Measurements from ENCODE around the gene PDZD7.

PDZD7 gene

GRCh38 chr10:101056365-101057151 is 25.6 kb upstream of the PDZD7 start:
- Histone ChIP-seq H3K9ac (ENCODE audit: low read length) (no peak overlapping the region), H3K27me3 (ENCODE audit: control insufficient read depth in 1 of 2, insufficient read depth in 1 of 2, low read length in 2 of 2) (no peaks in the 10 kb centered on the region), H2BK12ac (ENCODE audit: low read length in 2 of 2) (no peak overlapping the region), H3K4me2 (ENCODE audit: low read length, poor library complexity, severe bottlenecking) (no peak overlapping the region), H3K79me1 (replicated peaks; ENCODE audit: low read length, poor library complexity, severe bottlenecking) (peaks cover 5% of the 10 kb centered on the region), H4K8ac (ENCODE audit: low read length) (no peak overlapping the region), H3K14ac (ENCODE audit: low read length in 2 of 2) (no peak overlapping the region), H3K18ac (ENCODE audit: low read depth in 1 of 2, low read length in 2 of 2) (no peak overlapping the region), H2AK5ac (ENCODE audit: low read length, severe bottlenecking) (no peak overlapping the region), H3K36me3 (ENCODE audit: control insufficient read depth in 1 of 2, insufficient read depth in 2 of 2, low read depth in 1 of 2, low read length in 2 of 2) (no peaks in the 10 kb centered on the region), H2BK15ac (ENCODE audit: low read depth, poor library complexity, severe bottlenecking) (no peak overlapping the region), H2BK120ac (ENCODE audit: low read depth, low read length) (no peak overlapping the region), H3K4ac (ENCODE audit: low read depth in 1 of 2, low read length in 2 of 2) (no peak overlapping the region), H3K4me1 (ENCODE audit: control insufficient read depth, insufficient read depth, low read depth, low read length) (peaks cover 7% of the 10 kb centered on the region), H4K91ac (ENCODE audit: low read length) (no peak overlapping the region), H2BK5ac (ENCODE audit: low read depth, low read length, poor library complexity, severe bottlenecking) (no peak overlapping the region), H3K4me3 (ENCODE audit: insufficient read depth in 1 of 2, low read depth in 1 of 2, low read length in 2 of 2) (no peak overlapping the region), H3K9me3 (ENCODE audit: control insufficient read depth, low read length) (no peaks in the 10 kb centered on the region), H3K23ac (ENCODE audit: low read length in 2 of 2) (no peak overlapping the region), H3K27ac (ENCODE audit: low read length, poor library complexity, severe bottlenecking) (no peak overlapping the region), H2AFZ (ENCODE audit: low read depth, low read length) (no peak overlapping the region)
- no peak for DNase-seq
- WGBS, result 90% methylated on average over 1 of the region's 4 CpGs

GRCh38 chr10:101055411-101055810 is 24.5 kb upstream of the PDZD7 start:
- Histone ChIP-seq H4K91ac (ENCODE audit: low read length) (no peak overlapping the region), H3K14ac (ENCODE audit: low read length in 2 of 2) (no peak overlapping the region), H4K8ac (ENCODE audit: low read length) (no peak overlapping the region), H3K23ac (ENCODE audit: low read length in 2 of 2) (no peak overlapping the region), H3K36me3 (ENCODE audit: control insufficient read depth in 1 of 2, insufficient read depth in 2 of 2, low read depth in 1 of 2, low read length in 2 of 2) (no peaks in the 10 kb centered on the region), H3K9ac (ENCODE audit: low read length) (no peak overlapping the region), H2AK5ac (ENCODE audit: low read length, severe bottlenecking) (no peak overlapping the region), H2BK12ac (ENCODE audit: low read length in 2 of 2) (no peak overlapping the region), H3K9me3 (ENCODE audit: control insufficient read depth, low read length) (no peaks in the 10 kb centered on the region), H3K4me2 (ENCODE audit: low read length, poor library complexity, severe bottlenecking) (no peak overlapping the region), H2BK120ac (ENCODE audit: low read depth, low read length) (no peak overlapping the region), H2AFZ (ENCODE audit: low read depth, low read length) (no peak overlapping the region), H3K4ac (ENCODE audit: low read depth in 1 of 2, low read length in 2 of 2) (no peak overlapping the region), H2BK5ac (ENCODE audit: low read depth, low read length, poor library complexity, severe bottlenecking) (no peak overlapping the region), H3K4me1 (ENCODE audit: control insufficient read depth, insufficient read depth, low read depth, low read length) (peaks cover 8% of the 10 kb centered on the region), H3K27me3 (ENCODE audit: control insufficient read depth in 1 of 2, insufficient read depth in 1 of 2, low read length in 2 of 2) (peaks cover 4 to 5% of the 10 kb centered on the region in 2 experiments), H3K27ac (ENCODE audit: low read length, poor library complexity, severe bottlenecking) (no peak overlapping the region), H3K18ac (ENCODE audit: low read depth in 1 of 2, low read length in 2 of 2) (no peak overlapping the region), H3K4me3 (ENCODE audit: insufficient read depth in 1 of 2, low read depth in 1 of 2, low read length in 2 of 2) (no peak overlapping the region), H2BK15ac (ENCODE audit: low read depth, poor library complexity, severe bottlenecking) (no peak overlapping the region), H3K79me1 (replicated peaks; ENCODE audit: low read length, poor library complexity, severe bottlenecking) (peaks cover 5% of the 10 kb centered on the region)
- DNase-seq, result no peak
- WGBS, result 95% methylated on average over 2 of the region's 4 CpGs

- no peak overlapping the region for H2AK5ac ChIP-seq (ENCODE audit: low read length, severe bottlenecking)
- no peak overlapping the region for H3K27ac ChIP-seq (ENCODE audit: low read length, poor library complexity, severe bottlenecking)
- DNase-seq, result no peak
- H3K4me2 ChIP-seq (ENCODE audit: low read length, poor library complexity, severe bottlenecking), result no peak overlapping the region
- H2BK12ac ChIP-seq (ENCODE audit: low read length in 2 of 2), result no peak overlapping the region
- H4K91ac ChIP-seq (ENCODE audit: low read length), result no peak overlapping the region
- H4K8ac ChIP-seq (ENCODE audit: low read length), result no peak overlapping the region
- H2BK120ac ChIP-seq (ENCODE audit: low read depth, low read length), result no peak overlapping the region
- H3K18ac ChIP-seq (ENCODE audit: low read depth in 1 of 2, low read length in 2 of 2), result no peak overlapping the region
- H2AFZ ChIP-seq (ENCODE audit: low read depth, low read length), result no peak overlapping the region
- H3K9ac ChIP-seq (ENCODE audit: low read length), result peak overlapping the region; percentile 18
- no peaks in the 10 kb centered on the region for H3K9me3 ChIP-seq (ENCODE audit: control insufficient read depth, low read length)
- no peak overlapping the region for H3K4me3 ChIP-seq (ENCODE audit: insufficient read depth in 1 of 2, low read depth in 1 of 2, low read length in 2 of 2)
- no peak overlapping the region for H3K23ac ChIP-seq (ENCODE audit: low read length in 2 of 2)
- no peak overlapping the region for H3K4ac ChIP-seq (ENCODE audit: low read depth in 1 of 2, low read length in 2 of 2)
- H3K36me3 ChIP-seq (ENCODE audit: control insufficient read depth in 1 of 2, insufficient read depth in 2 of 2, low read depth in 1 of 2, low read length in 2 of 2), result no peaks in the 10 kb centered on the region
- H3K4me1 ChIP-seq (ENCODE audit: control insufficient read depth, insufficient read depth, low read depth, low read length), result peaks cover 11% of the 10 kb centered on the region
- peaks cover 5% of the 10 kb centered on the region for H3K79me1 ChIP-seq (replicated peaks; ENCODE audit: low read length, poor library complexity, severe bottlenecking)
- no peak overlapping the region for H2BK15ac ChIP-seq (ENCODE audit: low read depth, poor library complexity, severe bottlenecking)
- H2BK5ac ChIP-seq (ENCODE audit: low read depth, low read length, poor library complexity, severe bottlenecking), result no peak overlapping the region
- H3K14ac ChIP-seq (ENCODE audit: low read length in 2 of 2), result no peak overlapping the region
- peaks cover 9 to 11% of the 10 kb centered on the region in 2 experiments for H3K27me3 ChIP-seq (ENCODE audit: control insufficient read depth in 1 of 2, insufficient read depth in 1 of 2, low read length in 2 of 2)
- over 99% methylated on average over 5 of the region's 5 CpGs for WGBS
Measured at GRCh38 chr10:101054876-101055275, 23.9 kb upstream of the PDZD7 start.

- Histone ChIP-seq H3K14ac (ENCODE audit: low read length in 2 of 2) (no peak overlapping the region), H4K8ac (ENCODE audit: low read length) (no peak overlapping the region), H2BK15ac (ENCODE audit: low read depth, poor library complexity, severe bottlenecking) (no peak overlapping the region), H3K4me3 (ENCODE audit: insufficient read depth in 1 of 2, low read depth in 1 of 2, low read length in 2 of 2) (no peak overlapping the region), H2AFZ (ENCODE audit: low read depth, low read length) (no peak overlapping the region), H3K36me3 (ENCODE audit: control insufficient read depth in 1 of 2, insufficient read depth in 2 of 2, low read depth in 1 of 2, low read length in 2 of 2) (no peaks in the 10 kb centered on the region), H3K9me3 (ENCODE audit: control insufficient read depth, low read length) (no peaks in the 10 kb centered on the region), H2BK120ac (ENCODE audit: low read depth, low read length) (no peak overlapping the region), H3K27ac (ENCODE audit: low read length, poor library complexity, severe bottlenecking) (no peak overlapping the region), H2BK5ac (ENCODE audit: low read depth, low read length, poor library complexity, severe bottlenecking) (no peak overlapping the region), H2AK5ac (ENCODE audit: low read length, severe bottlenecking) (no peak overlapping the region), H3K18ac (ENCODE audit: low read depth in 1 of 2, low read length in 2 of 2) (no peak overlapping the region), H3K79me1 (replicated peaks; ENCODE audit: low read length, poor library complexity, severe bottlenecking) (peaks cover 3% of the 10 kb centered on the region), H3K9ac (ENCODE audit: low read length) (peak overlapping the region; percentile 18), H3K23ac (ENCODE audit: low read length in 2 of 2) (no peak overlapping the region), H2BK12ac (ENCODE audit: low read length in 2 of 2) (no peak overlapping the region), H3K4me2 (ENCODE audit: low read length, poor library complexity, severe bottlenecking) (no peak overlapping the region), H3K4me1 (ENCODE audit: control insufficient read depth, insufficient read depth, low read depth, low read length) (peaks cover 11% of the 10 kb centered on the region), H3K27me3 (ENCODE audit: control insufficient read depth in 1 of 2, insufficient read depth in 1 of 2, low read length in 2 of 2) (peaks cover 14 to 16% of the 10 kb centered on the region in 2 experiments), H4K91ac (ENCODE audit: low read length) (no peak overlapping the region), H3K4ac (ENCODE audit: low read depth in 1 of 2, low read length in 2 of 2) (no peak overlapping the region)
- 100% methylated on average over 1 of the region's 1 CpG for WGBS
- no peak for DNase-seq
Measured at GRCh38 chr10:101054351-101054750, 23.4 kb upstream of the PDZD7 start.

Data from mesenchymal stem cell (in vitro differentiated cells and primary cell).